K562 (cell line): Measurements from ENCODE around the gene CWF19L2. TPM values are rescaled to one million over a fixed set of nuclear protein-coding genes. Genes with fewer than 3 reads are reported as not detected.

Experiments
- E4F1 ChIP-seq: fragments of 250-450 bp; sonication (Bioruptor Pico); IDR thresholded peaks from 2 replicates; pipeline ENCODE4 v1.5.0; 2021; ENCODE audit warnings: mild to moderate bottlenecking, borderline replicate concordance
- FUS ChIP-seq: fragments of 200-400 bp; formaldehyde crosslinking; optimal IDR thresholded peaks from 2 replicates; pipeline ENCODE3; 2017; ENCODE audit warnings: low read depth, low read length
- NFATC3 ChIP-seq: fragments of 450-650 bp; IDR thresholded peaks from 2 replicates; pipeline ENCODE4 v1.6.1; 2017; ENCODE audit warnings: mild to moderate bottlenecking
- SNIP1 ChIP-seq: fragments of 450-650 bp; IDR thresholded peaks from 2 replicates; pipeline ENCODE4 v1.7.1; 2017; ENCODE audit warnings: low read depth, mild to moderate bottlenecking
- TEAD1 ChIP-seq, 2 experiments: fragments of 450-650 bp in 1 of 2; sonication (generic) in 1 of 2; formaldehyde crosslinking; IDR thresholded peaks; 2 replicates each; pipeline versions ENCODE4 v1.4.0 to v1.8.0; 2020 to 2022; ENCODE audit warnings: mild to moderate bottlenecking in 2 of 2, missing genetic modification reagents in 1 of 2
- ZHX1 ChIP-seq: fragments of 150-350 bp; conservative IDR thresholded peaks from 2 replicates; pipeline ENCODE4 v1.6.1; 2014; ENCODE audit warnings: low read length
- ZNF239 ChIP-seq: fragments of 250-450 bp; sonication (Bioruptor Pico); IDR thresholded peaks from 2 replicates; pipeline ENCODE4 v1.4.0; 2020; ENCODE audit warnings: mild to moderate bottlenecking
- polyA plus RNA-seq, 8 experiments: library from polyadenylated mRNA; depleted of rRNA in 4 of 8; stranded (reverse) in 5 of 8; unstranded in 3 of 8; fragments of >200 nt; fragmentation: Nextera tagmentation in 2 of 8; fragmentation: Illumina TruSeq in 1 of 8; extraction: Ambion mirVana in 2 of 8; extraction: Trizol in 1 of 8; gene quantifications; 2 replicates each; pipeline versions ENCODE4 v1.2.1 to v1.2.3, GENCODE V29; 2011 to 2014; ENCODE audit warnings: inconsistent platforms in 1 of 8, missing spikeins in 1 of 8
- total RNA-seq, 7 experiments: library from RNA; depleted of rRNA in 6 of 7; stranded (reverse); fragments of >200 nt in 6 of 7; fragmentation: Illumina TruSeq in 2 of 7; extraction: Trizol in 2 of 7; gene quantifications; 2 replicates each; pipeline versions ENCODE4 v1.2.1 to v1.2.3, GENCODE V29; 2011 to 2021; ENCODE audit warnings: low replicate concordance in 1 of 7

The CWF19L2 gene
- total and polyA plus RNA-seq, 9 of the 15 experiments (the other 6 are each of a cell fraction or from before 2014, with no cell fraction given) = 4.7 to 23.3 (median 10.2) TPM

GRCh38 chr11:107359701-107360100 lies 97.9 kb downstream of the CWF19L2 start (continued):
- TF ChIP-seq E4F1 (CRISPR knock-in tag) = no peak
- no peak for TF ChIP-seq ZNF239 (CRISPR knock-in tag)
- no peak for TF ChIP-seq ZHX1
- no peak for TF ChIP-seq NFATC3
- no peak for TF ChIP-seq FUS
- TF ChIP-seq TEAD1 (CRISPR knock-in tag; IDR thresholded peaks at IDR 0.05) = no peak
- no peak for TF ChIP-seq SNIP1
